GM12878 (cell line): ENCODE measurements around the gene USP17L11.
"Not testable (repeated sequence)": the region's sequence is repeated elsewhere in the genome, so short reads cannot be mapped to it uniquely, and the experiment has no call there.

Experiments
- MXI1 ChIP-seq: fragments of 150-350 bp; IDR thresholded peaks from 2 replicates; pipeline ENCODE4 v1.6.1; 2011; ENCODE audit warnings: low read depth, mild to moderate bottlenecking, inconsistent platforms, low read length, improper control_type of control experiment
- POLR2A ChIP-seq: IDR thresholded peaks from 2 replicates; pipeline ENCODE4 v1.6.1; 2011; ENCODE audit warnings: low read depth, mild to moderate bottlenecking, low read length

- TF ChIP-seq POLR2A, MXI1: not testable (repeated sequence)
Observed at GRCh38 chr4:9224596-9224995, 9.4 kb downstream of the USP17L11 start, which contains the start of gene USP17L13.
